Sigmoid colon (tissue), 7 donors: ENCODE measurements around the gene IMPA2. TPM values are rescaled to one million over a fixed set of nuclear protein-coding genes. Genes with fewer than 3 reads are reported as not detected.

Source experiments
- DNase-seq: peaks from one replicate; pipeline ENCODE4 v3.0.0-alpha.2; 2019
- H3K27ac ChIP-seq, 4 donors: fragments of 200-600 bp; sonication (generic); one replicate each; pipeline ENCODE4 v1.5.1; 2016 to 2019; ENCODE audit warnings: mild to moderate bottlenecking in 1 of 4
- H3K27me3 ChIP-seq, 3 donors: fragments of 200-600 bp; sonication (generic); one replicate each; pipeline ENCODE4 v1.5.1; 2019; ENCODE audit warnings: mild to moderate bottlenecking in 1 of 3
- H3K36me3 ChIP-seq, 4 donors: fragments of 200-600 bp; sonication (generic); one replicate each; pipeline ENCODE4 v1.5.1; 2016 to 2019
- H3K4me1 ChIP-seq, 4 donors: fragments of 200-600 bp; sonication (generic); one replicate each; pipeline ENCODE4 v1.5.1; 2017 to 2019
- H3K4me3 ChIP-seq, 4 donors: fragments of 200-600 bp; sonication (generic); one replicate each; pipeline ENCODE4 v1.5.1; 2017 to 2019; ENCODE audit warnings: mild to moderate bottlenecking in 2 of 4, moderate library complexity in 1 of 4
- H3K9me3 ChIP-seq, 4 donors: fragments of 200-600 bp in 3 of 4; sonication (generic) in 3 of 4; one replicate each; pipeline versions ENCODE4 v1.5.1 to v1.6.1; 2013 to 2019
- CTCF ChIP-seq, 4 experiments: fragments of 450-650 bp in 3 of 4; fragments of 200-600 bp in 1 of 4; IDR thresholded peaks; one replicate each; pipeline ENCODE4 v1.5.1; 2016 to 2019; ENCODE audit warnings: antibody characterized with exemption in 4 of 4, mild to moderate bottlenecking in 3 of 4, moderate library complexity in 2 of 4
- EP300 ChIP-seq, 4 donors: sonication (generic); formaldehyde crosslinking; IDR thresholded peaks; one replicate each; pipeline ENCODE4 v1.6.1; 2017; ENCODE audit warnings: antibody characterized with exemption in 4 of 4
- POLR2A ChIP-seq, 2 donors: fragments of 450-650 bp; IDR thresholded peaks; one replicate each; pipeline ENCODE4 v1.6.1; 2016; ENCODE audit warnings: antibody characterized with exemption in 2 of 2, mild to moderate bottlenecking in 2 of 2, moderate library complexity in 2 of 2
- POLR2AphosphoS5 ChIP-seq, 4 donors: sonication (generic); formaldehyde crosslinking; IDR thresholded peaks; one replicate each; pipeline ENCODE4 v1.6.1; 2017; ENCODE audit warnings: antibody characterized with exemption in 4 of 4
- WGBS, 2 donors: extraction: QIAGEN DNeasy Blood & Tissue Kit; methylation state at CpG; one replicate each; pipeline ENCODE4 v1.1.7; 2013; 5-methylcytosine and 5-hydroxymethylcytosine counted together
- intact Hi-C: fragments of 100-400 bp; cut with DNase I; formaldehyde crosslinking; loops from one replicate; pipeline ENCODE4 v1.15.1; 2023
- polyA plus RNA-seq, 3 donors: library from polyadenylated mRNA; stranded (reverse); fragments of 200-250 nt; gene quantifications; one replicate each; pipeline ENCODE4 v1.2.3, GENCODE V29; 2013
- total RNA-seq, 4 donors: library from RNA; depleted of rRNA; stranded (reverse); fragments of >200 nt; gene quantifications; one replicate each; pipeline ENCODE4 v1.1.0, GENCODE V29; 2016
- donor health status: healthy with polysubstance abuse.
- donor health status: Bipolar disorder and iron deficiency.
- donor health status: healthy.

IMPA2 gene
- total and polyA plus RNA-seq, 7 donors, result 21.3 to 138 (median 66.5) TPM

- intact Hi-C loops, result no loop called here
- Histone ChIP-seq H3K27me3 (no peaks in the 10 kb centered on the region), H3K9me3 (no peaks in the 10 kb centered on the region), H3K4me3 (no peak overlapping the region), H3K27ac (no peak overlapping the region), H3K4me1 (no peaks in the 10 kb centered on the region), H3K36me3 (no peaks in the 10 kb centered on the region)
- WGBS, 2 donors, result 69 to 88% methylated on average over 35 of the region's 35 CpGs
- no peak for TF ChIP-seq CTCF (IDR thresholded peaks at IDR 0.05)
- no peak for TF ChIP-seq EP300 (IDR thresholded peaks at IDR 0.05)
- TF ChIP-seq POLR2A (IDR thresholded peaks at IDR 0.05), result no peak
- TF ChIP-seq POLR2AphosphoS5 (IDR thresholded peaks at IDR 0.05), result no peak
- DNase-seq, result peak; percentile 56
Observed at GRCh38 chr18:11972371-11973174, 8.7 kb upstream of the IMPA2 start.

GRCh38 chr18:11974741-11975325, 6.5 kb upstream of the IMPA2 start:
- no peaks in the 10 kb centered on the region for H3K9me3 ChIP-seq
- no peak for TF ChIP-seq EP300 (IDR thresholded peaks at IDR 0.05)
- no peak for TF ChIP-seq POLR2AphosphoS5 (IDR thresholded peaks at IDR 0.05)
- TF ChIP-seq POLR2A (IDR thresholded peaks at IDR 0.05), result no peak
- TF ChIP-seq CTCF (IDR thresholded peaks at IDR 0.05), result no peak
- WGBS, 2 donors, result 84 to 91% methylated on average over 5 of the region's 5 CpGs
- no peaks in the 10 kb centered on the region for H3K36me3 ChIP-seq
- no peak overlapping the region for H3K4me3 ChIP-seq
- no peak overlapping the region for H3K27ac ChIP-seq
- intact Hi-C loops, result no loop called here
- H3K4me1 ChIP-seq, result peaks cover 0 to 7% (median 4%) of the 10 kb centered on the region in 4 donors
- DNase-seq, result no peak
- no peaks in the 10 kb centered on the region for H3K27me3 ChIP-seq

- no peak for DNase-seq
- Histone ChIP-seq H3K9me3 (no peaks in the 10 kb centered on the region), H3K36me3 (no peaks in the 10 kb centered on the region), H3K27me3 (no peaks in the 10 kb centered on the region), H3K4me1 (peaks cover 0 to 13% (median 10%) of the 10 kb centered on the region in 4 donors), H3K27ac (no peak overlapping the region), H3K4me3 (no peak overlapping the region)
- TF ChIP-seq POLR2A (IDR thresholded peaks at IDR 0.05) (no peak), CTCF (IDR thresholded peaks at IDR 0.05) (no peak), POLR2AphosphoS5 (IDR thresholded peaks at IDR 0.05) (no peak), EP300 (IDR thresholded peaks at IDR 0.05) (no peak)
- 86 to 95% methylated on average over 2 of the region's 2 CpGs for WGBS, 2 donors
- intact Hi-C loops, result no loop called here
Observed at GRCh38 chr18:11975723-11976122, 5.6 kb upstream of the IMPA2 start.

GRCh38 chr18:11976315-11977152, 4.8 kb upstream of the IMPA2 start:
- H3K27me3 ChIP-seq, result no peaks in the 10 kb centered on the region
- H3K9me3 ChIP-seq, result no peaks in the 10 kb centered on the region
- TF ChIP-seq EP300 (IDR thresholded peaks at IDR 0.05), result no peak
- TF ChIP-seq POLR2A (IDR thresholded peaks at IDR 0.05), result no peak
- no peak for TF ChIP-seq POLR2AphosphoS5 (IDR thresholded peaks at IDR 0.05)
- no peak for TF ChIP-seq CTCF (IDR thresholded peaks at IDR 0.05)
- no peaks in the 10 kb centered on the region for H3K36me3 ChIP-seq
- DNase-seq, result no peak
- H3K4me1 ChIP-seq, result peaks cover 0 to 13% (median 10%) of the 10 kb centered on the region in 4 donors
- 86 to 90% methylated on average over 13 of the region's 13 CpGs for WGBS, 2 donors
- H3K4me3 ChIP-seq, result no peak overlapping the region
- peak overlapping the region in 1 of 4 donors; percentile 8 for H3K27ac ChIP-seq
- intact Hi-C loops, result no loop called here
